Gastroesophageal sphincter (tissue), 4 donors: ENCODE measurements around the gene RNF223. TPM values are rescaled to one million over a fixed set of nuclear protein-coding genes. Genes with fewer than 3 reads are reported as not detected.

Experiments used
- ATAC-seq: fragments of 150-250 bp; one replicate; pipeline ENCODE4 v1.9.1; 2016; ENCODE audit warnings: mild to moderate bottlenecking, moderate library complexity
- H3K27ac ChIP-seq, 4 donors: fragments of 200-600 bp; sonication (generic) in 3 of 4; 1 replicate in 3 of 4; 2 replicates in 1 of 4; pipeline ENCODE4 v1.5.1; 2016 to 2019
- H3K27me3 ChIP-seq: fragments of 200-600 bp; sonication (generic); one replicate; pipeline ENCODE4 v1.5.1; 2019
- H3K36me3 ChIP-seq, 2 donors: fragments of 200-600 bp; sonication (generic); one replicate each; pipeline ENCODE4 v1.5.1; 2019; ENCODE audit warnings: control low read depth in 1 of 2
- H3K4me1 ChIP-seq, 3 donors: fragments of 200-600 bp; sonication (generic); 1 replicate in 2 of 3; 2 replicates in 1 of 3; pipeline ENCODE4 v1.5.1; 2016 to 2019; ENCODE audit warnings: control low read depth in 2 of 3
- H3K4me3 ChIP-seq, 2 donors: fragments of 200-600 bp; sonication (generic); one replicate each; pipeline ENCODE4 v1.5.1; 2019; ENCODE audit warnings: mild to moderate bottlenecking in 1 of 2, moderate library complexity in 1 of 2
- H3K9me3 ChIP-seq, 3 donors: fragments of 200-600 bp; sonication (generic); one replicate each; pipeline ENCODE4 v1.5.1; 2017 to 2019; ENCODE audit warnings: control low read depth in 2 of 3
- EP300 ChIP-seq: sonication (generic); formaldehyde crosslinking; IDR thresholded peaks from one replicate; pipeline ENCODE4 v1.6.1; 2017; ENCODE audit warnings: antibody characterized with exemption, mild to moderate bottlenecking
- POLR2A ChIP-seq, 2 donors: fragments of 450-650 bp; IDR thresholded peaks; one replicate each; pipeline ENCODE4 v1.6.1; 2017; ENCODE audit warnings: antibody characterized with exemption in 2 of 2, mild to moderate bottlenecking in 2 of 2, moderate library complexity in 1 of 2
- POLR2AphosphoS5 ChIP-seq: sonication (generic); formaldehyde crosslinking; IDR thresholded peaks from one replicate; pipeline ENCODE4 v1.6.1; 2017; ENCODE audit warnings: antibody characterized with exemption
- WGBS, 2 donors: methylation state at CpG; one replicate each; pipeline ENCODE4 v1.1.5; 2018; ENCODE audit warnings: low coverage in 1 of 2; 5-methylcytosine and 5-hydroxymethylcytosine counted together
- total RNA-seq, 4 donors: library from RNA; depleted of rRNA; stranded (reverse); fragments of >200 nt; gene quantifications; one replicate each; pipeline ENCODE4 v1.1.0, GENCODE V29; 2016
- TF ChIP-seq, protein P1 (sequence below), 4 experiments: fragments of 200-600 bp in 2 of 4; fragments of 450-650 bp in 2 of 4; sonication (generic) in 1 of 4; IDR thresholded peaks; one replicate each; pipeline ENCODE4 v1.5.1; 2017 to 2019; ENCODE audit warnings: antibody characterized with exemption in 4 of 4, mild to moderate bottlenecking in 2 of 4, moderate library complexity in 2 of 4

Gene RNF223
- total RNA-seq, 4 donors from 2014 or later, result 1.1 TPM; not detected in 3

DNA sequence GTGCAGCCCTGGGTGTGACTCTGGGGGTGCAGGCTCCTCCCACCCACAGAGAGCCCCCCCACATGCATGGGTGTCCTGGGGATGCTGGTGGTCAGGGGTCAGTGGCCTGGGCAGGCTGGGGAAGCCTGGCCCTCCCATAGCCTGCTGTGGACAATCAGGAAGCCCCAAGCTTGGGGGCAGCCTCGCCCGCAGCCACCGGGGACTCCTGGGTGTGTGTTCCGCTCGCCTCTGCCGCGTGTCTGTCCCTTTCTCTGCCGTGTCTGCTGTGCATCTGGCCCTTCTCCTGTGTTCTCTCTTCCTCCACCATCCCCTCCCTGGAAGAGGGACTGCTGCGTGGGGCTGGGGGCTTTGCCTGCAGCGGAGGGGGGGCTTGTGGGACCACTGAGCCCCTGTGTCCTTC is 31.3 kb downstream of the RNF223 start:
- H3K4me3 ChIP-seq, result no peak overlapping the region
- H3K27ac ChIP-seq, result no peak overlapping the region
- no peaks in the 10 kb centered on the region for H3K9me3 ChIP-seq
- no CpG with 5 or more reads among the region's 10 CpGs for whole genome bisulfite sequencing, 2 donors
- H3K36me3 ChIP-seq, result peaks cover 0 to 49% of the 10 kb centered on the region in 2 donors
- ATAC-seq, result no peak
- H3K27me3 ChIP-seq, result no peaks in the 10 kb centered on the region
- peaks cover 3 to 26% (median 12%) of the 10 kb centered on the region in 3 donors for H3K4me1 ChIP-seq
- TF ChIP-seq, protein P1, sequence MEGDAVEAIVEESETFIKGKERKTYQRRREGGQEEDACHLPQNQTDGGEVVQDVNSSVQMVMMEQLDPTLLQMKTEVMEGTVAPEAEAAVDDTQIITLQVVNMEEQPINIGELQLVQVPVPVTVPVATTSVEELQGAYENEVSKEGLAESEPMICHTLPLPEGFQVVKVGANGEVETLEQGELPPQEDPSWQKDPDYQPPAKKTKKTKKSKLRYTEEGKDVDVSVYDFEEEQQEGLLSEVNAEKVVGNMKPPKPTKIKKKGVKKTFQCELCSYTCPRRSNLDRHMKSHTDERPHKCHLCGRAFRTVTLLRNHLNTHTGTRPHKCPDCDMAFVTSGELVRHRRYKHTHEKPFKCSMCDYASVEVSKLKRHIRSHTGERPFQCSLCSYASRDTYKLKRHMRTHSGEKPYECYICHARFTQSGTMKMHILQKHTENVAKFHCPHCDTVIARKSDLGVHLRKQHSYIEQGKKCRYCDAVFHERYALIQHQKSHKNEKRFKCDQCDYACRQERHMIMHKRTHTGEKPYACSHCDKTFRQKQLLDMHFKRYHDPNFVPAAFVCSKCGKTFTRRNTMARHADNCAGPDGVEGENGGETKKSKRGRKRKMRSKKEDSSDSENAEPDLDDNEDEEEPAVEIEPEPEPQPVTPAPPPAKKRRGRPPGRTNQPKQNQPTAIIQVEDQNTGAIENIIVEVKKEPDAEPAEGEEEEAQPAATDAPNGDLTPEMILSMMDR (IDR thresholded peaks at IDR 0.05), result no peak
- TF ChIP-seq POLR2AphosphoS5 (no peak), POLR2A (IDR thresholded peaks at IDR 0.05) (no peak), EP300 (no peak)

DNA sequence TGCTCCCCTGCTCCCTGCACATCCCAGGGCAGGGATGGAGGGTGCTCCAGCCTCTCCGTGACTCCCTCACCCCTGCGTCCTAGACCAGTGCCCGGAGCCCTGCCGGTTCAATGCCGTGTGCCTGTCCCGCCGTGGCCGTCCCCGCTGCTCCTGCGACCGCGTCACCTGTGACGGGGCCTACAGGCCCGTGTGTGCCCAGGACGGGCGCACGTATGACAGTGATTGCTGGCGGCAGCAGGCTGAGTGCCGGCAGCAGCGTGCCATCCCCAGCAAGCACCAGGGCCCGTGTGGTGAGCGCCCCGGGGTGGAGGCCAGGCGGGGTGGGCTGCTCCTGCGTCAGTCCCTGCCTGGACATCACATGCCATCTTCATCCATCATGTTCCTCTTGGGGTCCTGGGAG is 32.2 kb downstream of the RNF223 start:
- TF ChIP-seq POLR2A (IDR thresholded peaks at IDR 0.05), result no peak
- TF ChIP-seq POLR2AphosphoS5, result no peak
- no peak for TF ChIP-seq EP300
- TF ChIP-seq, protein P1 (IDR thresholded peaks at IDR 0.05), result no peak
- no CpG with 5 or more reads among the region's 25 CpGs for WGBS, 2 donors

DNA sequence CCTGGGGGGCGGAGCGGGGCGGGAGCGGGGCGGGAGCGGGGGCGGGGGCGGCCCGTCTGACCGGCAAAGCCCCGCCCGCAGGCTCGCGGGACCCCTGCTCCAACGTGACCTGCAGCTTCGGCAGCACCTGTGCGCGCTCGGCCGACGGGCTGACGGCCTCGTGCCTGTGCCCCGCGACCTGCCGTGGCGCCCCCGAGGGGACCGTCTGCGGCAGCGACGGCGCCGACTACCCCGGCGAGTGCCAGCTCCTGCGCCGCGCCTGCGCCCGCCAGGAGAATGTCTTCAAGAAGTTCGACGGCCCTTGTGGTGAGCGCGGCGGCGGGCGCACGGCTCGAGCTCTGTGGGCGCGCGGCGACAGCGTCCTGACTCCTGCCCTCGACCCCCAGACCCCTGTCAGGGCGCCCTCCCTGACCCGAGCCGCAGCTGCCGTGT is 33.0 kb downstream of the RNF223 start:
- no CpG with 5 or more reads among the region's 60 CpGs for WGBS, 2 donors

More for the DNA sequence above, 32.2 kb downstream of the RNF223 start:
- no peaks in the 10 kb centered on the region for H3K9me3 ChIP-seq
- no peak for ATAC-seq
- no peaks in the 10 kb centered on the region for H3K27me3 ChIP-seq
- peaks cover 0 to 42% of the 10 kb centered on the region in 2 donors for H3K36me3 ChIP-seq
- H3K4me3 ChIP-seq, result no peak overlapping the region
- no peak overlapping the region for H3K27ac ChIP-seq
- peaks cover 3 to 26% (median 12%) of the 10 kb centered on the region in 3 donors for H3K4me1 ChIP-seq

DNA sequence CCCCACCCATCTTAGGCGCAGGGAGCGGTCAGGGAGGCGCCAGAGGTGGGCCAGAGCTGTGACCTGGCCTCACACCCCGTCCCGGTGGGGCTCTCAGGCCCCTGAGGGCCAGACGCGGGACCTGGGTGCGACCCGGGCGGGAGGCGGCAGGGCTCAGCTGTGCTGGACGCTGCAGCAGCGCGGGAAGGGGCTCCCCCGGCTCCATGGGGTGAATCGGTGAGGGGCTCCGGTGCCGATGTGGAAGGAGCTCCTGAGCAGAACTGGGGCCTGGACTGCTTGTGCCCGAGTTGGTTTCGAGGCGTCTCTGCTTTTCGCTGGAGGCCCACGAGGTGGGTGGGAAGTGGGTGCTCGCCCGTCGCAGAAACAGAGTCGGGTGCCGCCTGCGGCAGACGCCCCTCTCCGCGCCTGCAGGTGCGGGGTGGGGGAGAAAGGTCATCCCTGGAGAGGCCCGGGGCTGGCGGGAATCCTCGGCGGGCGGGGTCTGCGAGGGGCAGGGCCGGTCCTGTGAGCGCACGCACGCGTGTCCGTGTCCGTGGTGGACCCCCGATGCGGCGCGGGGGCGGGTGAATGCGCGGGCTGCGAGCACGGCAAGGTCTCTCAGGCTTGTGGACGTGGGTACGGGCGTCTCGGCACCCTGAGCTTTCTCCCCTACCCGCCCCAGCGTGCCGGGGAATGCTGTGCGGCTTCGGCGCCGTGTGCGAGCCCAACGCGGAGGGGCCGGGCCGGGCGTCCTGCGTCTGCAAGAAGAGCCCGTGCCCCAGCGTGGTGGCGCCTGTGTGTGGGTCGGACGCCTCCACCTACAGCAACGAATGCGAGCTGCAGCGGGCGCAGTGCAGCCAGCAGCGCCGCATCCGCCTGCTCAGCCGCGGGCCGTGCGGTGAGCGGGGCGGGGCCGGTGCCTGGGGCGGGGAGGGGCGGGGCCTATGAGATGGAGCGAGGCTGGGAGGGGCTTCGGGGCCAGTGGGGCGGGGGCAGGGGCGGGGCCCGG is 33.8 kb downstream of the RNF223 start:
- no peak for TF ChIP-seq POLR2A (IDR thresholded peaks at IDR 0.05)
- TF ChIP-seq, protein P1 (IDR thresholded peaks at IDR 0.05), result peak in 3 of 4 experiments; percentile 35 to 48 (median 42)
- peak overlapping the region; percentile 28 to 57 for H3K4me3 ChIP-seq
- peak overlapping the region in 2 of 4 donors; percentile 37 to 65 for H3K27ac ChIP-seq
- peak; percentile 90 for ATAC-seq
- peaks cover 0 to 41% of the 10 kb centered on the region in 2 donors for H3K36me3 ChIP-seq
- peaks cover 3 to 26% (median 12%) of the 10 kb centered on the region in 3 donors for H3K4me1 ChIP-seq
- H3K9me3 ChIP-seq, result no peaks in the 10 kb centered on the region
- WGBS, 2 donors, result no CpG with 5 or more reads among the region's 99 CpGs
- peaks cover 2% of the 10 kb centered on the region for H3K27me3 ChIP-seq

More for the DNA sequence above, 33.0 kb downstream of the RNF223 start:
- Histone ChIP-seq H3K36me3 (peaks cover 0 to 41% of the 10 kb centered on the region in 2 donors), H3K4me1 (peaks cover 3 to 26% (median 12%) of the 10 kb centered on the region in 3 donors), H3K27me3 (no peaks in the 10 kb centered on the region), H3K9me3 (no peaks in the 10 kb centered on the region), H3K27ac (peak overlapping the region in 2 of 4 donors; percentile 19 to 24), H3K4me3 (peak overlapping the region in 1 of 2 donors; percentile 57)
- TF ChIP-seq, protein P1 (IDR thresholded peaks at IDR 0.05), result no peak
- no peak for TF ChIP-seq POLR2AphosphoS5
- no peak for TF ChIP-seq EP300
- no peak for TF ChIP-seq POLR2A (IDR thresholded peaks at IDR 0.05)
- peak; percentile 9 for ATAC-seq
